Epithelial cell of proximal tubule (primary cell): ENCODE measurements around the gene CLTC. TPM values are rescaled to one million over a fixed set of nuclear protein-coding genes. Genes with fewer than 3 reads are reported as not detected.
"Not testable (repeated sequence)": the region's sequence is repeated elsewhere in the genome, so short reads cannot be mapped to it uniquely, and the experiment has no call there.

ENCODE experiments used
- DNase-seq: peaks from one replicate; pipeline ENCODE4 v3.0.0-alpha.2; 2011; ENCODE audit warnings: low read depth
- H3K4me3 ChIP-seq: 2 replicates; pipeline ENCODE4 v1.5.1; 2011; ENCODE audit warnings: low read depth, mild to moderate bottlenecking, low read length
- total RNA-seq: library from RNA; depleted of rRNA; stranded (reverse); fragments of >200 nt; gene quantifications from 2 replicates; pipeline ENCODE4 v1.2.3, GENCODE V29; 2015
- TF ChIP-seq, protein P1 (sequence below): conservative IDR thresholded peaks from 2 replicates; pipeline ENCODE4 v1.5.1; 2012; ENCODE audit warnings: low read depth, mild to moderate bottlenecking, low read length

The CLTC gene
- 207 and 243 TPM in 2 replicates for total RNA-seq

GRCh38 chr17:59619298-59620063 is at the start of gene CLTC:
Gene CLTC (plus strand): TSS chr17:59619895. CDS start chr17:59620132, 237 bp downstream.
- H3K4me3 ChIP-seq: peak within 1 kb of the TSS; percentile 96
- DNase-seq: peak; percentile 91
- TF ChIP-seq, protein P1, sequence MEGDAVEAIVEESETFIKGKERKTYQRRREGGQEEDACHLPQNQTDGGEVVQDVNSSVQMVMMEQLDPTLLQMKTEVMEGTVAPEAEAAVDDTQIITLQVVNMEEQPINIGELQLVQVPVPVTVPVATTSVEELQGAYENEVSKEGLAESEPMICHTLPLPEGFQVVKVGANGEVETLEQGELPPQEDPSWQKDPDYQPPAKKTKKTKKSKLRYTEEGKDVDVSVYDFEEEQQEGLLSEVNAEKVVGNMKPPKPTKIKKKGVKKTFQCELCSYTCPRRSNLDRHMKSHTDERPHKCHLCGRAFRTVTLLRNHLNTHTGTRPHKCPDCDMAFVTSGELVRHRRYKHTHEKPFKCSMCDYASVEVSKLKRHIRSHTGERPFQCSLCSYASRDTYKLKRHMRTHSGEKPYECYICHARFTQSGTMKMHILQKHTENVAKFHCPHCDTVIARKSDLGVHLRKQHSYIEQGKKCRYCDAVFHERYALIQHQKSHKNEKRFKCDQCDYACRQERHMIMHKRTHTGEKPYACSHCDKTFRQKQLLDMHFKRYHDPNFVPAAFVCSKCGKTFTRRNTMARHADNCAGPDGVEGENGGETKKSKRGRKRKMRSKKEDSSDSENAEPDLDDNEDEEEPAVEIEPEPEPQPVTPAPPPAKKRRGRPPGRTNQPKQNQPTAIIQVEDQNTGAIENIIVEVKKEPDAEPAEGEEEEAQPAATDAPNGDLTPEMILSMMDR: no peak

GRCh38 chr17:59572301-59572924 is 47.3 kb upstream of the CLTC start:
- H3K4me3 ChIP-seq: no peak overlapping the region
- DNase-seq: no peak
- TF ChIP-seq, protein P1: no peak

DNA sequence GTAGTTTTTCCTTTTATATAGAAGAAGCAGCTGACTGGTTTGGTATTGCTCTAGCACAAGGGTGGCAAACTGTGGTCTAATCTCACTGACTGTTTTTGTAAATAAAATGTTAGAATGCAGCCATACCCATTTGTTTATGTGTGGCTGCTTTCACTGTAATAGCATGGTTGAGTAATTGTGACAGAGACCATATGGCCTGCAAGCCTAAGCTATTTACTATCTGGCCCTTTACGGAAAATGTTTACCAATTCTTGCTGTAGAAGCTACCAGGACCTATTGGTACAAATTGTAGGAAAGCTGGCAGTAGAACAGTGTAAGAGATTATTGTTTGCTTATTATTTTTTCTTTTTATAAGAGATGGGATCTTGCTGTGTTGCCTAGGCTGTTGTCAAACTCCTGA is 35.5 kb upstream of the CLTC start:
- H3K4me3 ChIP-seq: not testable (repeated sequence)

DNA sequence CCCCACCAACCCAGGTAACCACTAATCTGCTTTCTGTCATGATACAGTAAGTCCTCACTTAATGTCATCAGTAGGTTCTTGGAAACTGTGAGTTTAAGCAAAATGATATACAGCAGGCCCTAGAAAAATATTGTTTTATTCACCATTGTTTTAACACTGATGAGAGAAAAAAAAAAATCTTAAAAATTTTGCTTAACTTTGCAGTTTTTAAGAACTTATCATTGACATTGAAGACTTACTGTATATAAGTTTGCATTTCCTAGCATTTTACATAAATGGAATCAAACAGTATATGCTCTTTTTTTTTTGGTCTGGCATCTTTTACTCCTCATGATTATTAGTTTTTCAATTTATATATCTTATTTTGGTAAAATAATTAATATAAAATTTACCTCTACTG is 19.5 kb upstream of the CLTC start:
- H3K4me3 ChIP-seq: no peak overlapping the region
- TF ChIP-seq, protein P1: no peak
- DNase-seq: no peak

More for the DNA sequence above, 35.5 kb upstream of the CLTC start:
- DNase-seq: not testable (repeated sequence)

DNA sequence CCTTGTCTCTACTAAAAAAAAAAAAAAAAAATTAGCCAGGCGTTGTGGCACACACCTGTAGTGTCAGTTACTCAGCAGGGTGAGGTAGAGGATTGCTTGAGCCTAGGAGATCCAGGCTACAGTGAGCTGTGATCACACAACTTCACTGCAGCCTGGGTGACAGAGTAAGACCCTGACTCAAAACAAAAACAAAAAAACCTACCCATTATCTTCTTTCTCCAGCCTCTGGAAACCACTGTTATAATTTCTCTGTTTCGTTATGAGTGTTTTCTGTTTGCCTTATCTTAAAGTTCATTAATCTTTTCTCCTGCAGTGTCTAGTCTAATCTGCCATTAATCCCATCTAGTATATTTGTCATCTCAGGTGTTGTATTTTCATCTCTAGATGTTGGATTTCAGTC is 18.6 kb upstream of the CLTC start:
- no peak overlapping the region for H3K4me3 ChIP-seq
- TF ChIP-seq, protein P1: no peak
- no peak for DNase-seq

GRCh38 chr17:59607061-59607460 is 12.6 kb upstream of the CLTC start:
- DNase-seq: no peak
- H3K4me3 ChIP-seq: no peak overlapping the region
- TF ChIP-seq, protein P1: no peak

DNA sequence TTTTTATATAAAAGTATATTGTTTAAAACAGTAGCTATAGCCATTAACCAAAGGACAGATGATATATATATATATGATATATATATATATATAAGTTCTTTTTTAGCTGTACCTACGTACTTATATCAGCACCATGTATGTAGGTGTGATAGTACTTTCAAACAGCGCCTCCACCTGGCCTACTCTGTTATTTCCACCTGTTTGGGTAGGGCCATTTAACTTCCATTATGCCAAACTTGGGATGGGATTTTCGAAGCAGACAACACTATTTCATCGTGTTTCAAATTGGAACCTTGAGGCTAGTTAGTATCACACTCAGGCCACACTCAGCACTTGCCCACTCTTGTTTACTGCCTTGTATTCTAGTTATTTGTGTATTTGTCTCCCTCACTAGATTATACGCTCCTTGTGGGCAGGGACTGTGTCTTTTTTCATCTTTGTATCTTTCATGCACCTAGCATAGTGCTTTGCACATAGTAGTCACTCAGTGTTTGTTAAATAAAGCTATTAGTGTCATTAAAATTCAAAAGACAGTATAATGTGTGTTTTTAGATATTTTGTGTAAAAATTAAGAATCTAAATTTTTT is 11.8 kb upstream of the CLTC start:
- no peak overlapping the region for H3K4me3 ChIP-seq
- no peak for DNase-seq
- TF ChIP-seq, protein P1: peak; percentile 39
